Nephron (organoid): Measurements from ENCODE around the gene HOXA2.

Experiments
- H3K27ac Mint-ChIP-seq, 3 experiments: 2 replicates each; pipeline ENCODE4 v1.8.0; 2020; ENCODE audit warnings: mixed read lengths in 3 of 3, mild to moderate bottlenecking in 2 of 3, moderate library complexity in 1 of 3
- H3K27me3 Mint-ChIP-seq: 2 replicates; pipeline ENCODE4 v1.8.0; 2021; ENCODE audit warnings: low read depth, mild to moderate bottlenecking, moderate library complexity, mixed read lengths
- H3K36me3 Mint-ChIP-seq: 2 replicates; pipeline ENCODE4 v1.8.0; 2020; ENCODE audit warnings: low read depth, mixed read lengths
- H3K4me1 Mint-ChIP-seq: 2 replicates; pipeline ENCODE4 v1.8.0; 2020; ENCODE audit warnings: mixed read lengths
- H3K4me3 Mint-ChIP-seq, 3 experiments: 2 replicates each; pipeline ENCODE4 v1.8.0; 2020; ENCODE audit warnings: mild to moderate bottlenecking in 3 of 3, mixed read lengths in 3 of 3, moderate library complexity in 2 of 3
- H3K9me3 Mint-ChIP-seq: 2 replicates; pipeline ENCODE4 v1.8.0; 2020; ENCODE audit warnings: mixed read lengths
- TF ChIP-seq, protein P1 (sequence below), 3 experiments: fragments of 200-600 bp; sonication (generic); IDR thresholded peaks; one replicate each; pipeline ENCODE4 v1.5.0; 2021; ENCODE audit warnings: antibody characterized with exemption in 3 of 3; ENCODE audit not compliant: unreplicated experiment in 3 of 3

Gene HOXA2

GRCh38 chr7:27066148-27066547, 36.3 kb downstream of the HOXA2 start:
- TF ChIP-seq, protein P1, sequence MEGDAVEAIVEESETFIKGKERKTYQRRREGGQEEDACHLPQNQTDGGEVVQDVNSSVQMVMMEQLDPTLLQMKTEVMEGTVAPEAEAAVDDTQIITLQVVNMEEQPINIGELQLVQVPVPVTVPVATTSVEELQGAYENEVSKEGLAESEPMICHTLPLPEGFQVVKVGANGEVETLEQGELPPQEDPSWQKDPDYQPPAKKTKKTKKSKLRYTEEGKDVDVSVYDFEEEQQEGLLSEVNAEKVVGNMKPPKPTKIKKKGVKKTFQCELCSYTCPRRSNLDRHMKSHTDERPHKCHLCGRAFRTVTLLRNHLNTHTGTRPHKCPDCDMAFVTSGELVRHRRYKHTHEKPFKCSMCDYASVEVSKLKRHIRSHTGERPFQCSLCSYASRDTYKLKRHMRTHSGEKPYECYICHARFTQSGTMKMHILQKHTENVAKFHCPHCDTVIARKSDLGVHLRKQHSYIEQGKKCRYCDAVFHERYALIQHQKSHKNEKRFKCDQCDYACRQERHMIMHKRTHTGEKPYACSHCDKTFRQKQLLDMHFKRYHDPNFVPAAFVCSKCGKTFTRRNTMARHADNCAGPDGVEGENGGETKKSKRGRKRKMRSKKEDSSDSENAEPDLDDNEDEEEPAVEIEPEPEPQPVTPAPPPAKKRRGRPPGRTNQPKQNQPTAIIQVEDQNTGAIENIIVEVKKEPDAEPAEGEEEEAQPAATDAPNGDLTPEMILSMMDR (IDR thresholded peaks at IDR 0.05; ENCODE audit: unreplicated experiment in 3 of 3) = no peak
- Mint-ChIP-seq H3K4me3 (no peak overlapping the region), H3K9me3 (no peaks in the 10 kb centered on the region), H3K36me3 (no peaks in the 10 kb centered on the region), H3K27me3 (no peaks in the 10 kb centered on the region), H3K27ac (peak overlapping the region in 1 of 3 experiments; percentile 64), H3K4me1 (peaks cover 11% of the 10 kb centered on the region)

GRCh38 chr7:27065709-27066108, 36.8 kb downstream of the HOXA2 start:
- TF ChIP-seq, protein P1 (IDR thresholded peaks at IDR 0.05; ENCODE audit: unreplicated experiment in 3 of 3) = no peak
- no peaks in the 10 kb centered on the region for H3K27me3 Mint-ChIP-seq
- H3K36me3 Mint-ChIP-seq = no peaks in the 10 kb centered on the region
- no peaks in the 10 kb centered on the region for H3K9me3 Mint-ChIP-seq
- peaks cover 11% of the 10 kb centered on the region for H3K4me1 Mint-ChIP-seq
- H3K27ac Mint-ChIP-seq = peak overlapping the region in 1 of 3 experiments; percentile 64
- H3K4me3 Mint-ChIP-seq = no peak overlapping the region

DNA sequence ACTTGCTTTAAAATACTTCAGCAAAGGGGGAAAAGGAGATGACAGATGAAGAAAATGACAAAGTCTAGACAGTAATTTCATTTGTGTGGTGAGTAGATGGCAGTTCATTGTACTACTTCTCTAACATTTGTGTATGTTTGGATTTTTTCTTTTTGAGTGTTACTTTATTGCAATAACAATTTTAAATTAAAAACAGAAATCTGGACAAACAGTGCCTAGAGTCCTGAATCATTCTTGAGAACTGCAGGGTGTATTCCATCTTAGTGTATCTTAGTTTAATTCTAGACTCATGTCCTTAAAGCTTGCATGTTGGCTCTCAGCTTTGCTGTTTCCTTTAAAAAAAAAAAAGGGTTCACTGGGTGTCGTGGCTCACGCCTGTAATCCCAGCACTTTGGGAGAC, 37.8 kb downstream of the HOXA2 start:
- Mint-ChIP-seq H3K9me3 (peaks cover 2% of the 10 kb centered on the region), H3K27ac (peak overlapping the region; percentile 85 to 89 (median 87)), H3K4me1 (peaks cover 11% of the 10 kb centered on the region), H3K27me3 (no peaks in the 10 kb centered on the region), H3K4me3 (no peak overlapping the region), H3K36me3 (no peaks in the 10 kb centered on the region)
- TF ChIP-seq, protein P1 (IDR thresholded peaks at IDR 0.05; ENCODE audit: unreplicated experiment in 3 of 3) = no peak

DNA sequence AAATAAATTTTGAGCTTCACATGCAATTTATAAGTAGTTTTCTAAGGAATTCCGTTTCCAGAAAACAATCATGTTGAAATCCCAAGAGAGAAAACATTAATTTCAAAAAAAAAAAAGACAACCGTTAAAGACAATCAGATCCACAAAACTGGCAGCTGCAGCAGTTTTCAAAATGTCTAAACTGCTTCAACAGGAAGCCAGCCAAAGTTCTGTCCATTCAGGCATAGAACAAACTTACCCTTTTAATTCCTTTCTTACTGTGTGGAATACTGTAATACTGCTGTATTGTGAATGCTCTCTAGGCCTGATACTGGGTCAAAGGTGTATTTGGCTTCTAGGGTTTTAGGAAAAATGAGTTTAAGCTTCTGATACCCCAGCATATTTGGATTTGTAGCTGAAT, 38.3 kb downstream of the HOXA2 start:
- H3K9me3 Mint-ChIP-seq = peaks cover 2% of the 10 kb centered on the region
- TF ChIP-seq, protein P1 (IDR thresholded peaks at IDR 0.05; ENCODE audit: unreplicated experiment in 3 of 3) = no peak
- H3K27ac Mint-ChIP-seq = peak overlapping the region; percentile 85 to 89 (median 87)
- no peaks in the 10 kb centered on the region for H3K36me3 Mint-ChIP-seq
- H3K4me1 Mint-ChIP-seq = peaks cover 11% of the 10 kb centered on the region
- no peaks in the 10 kb centered on the region for H3K27me3 Mint-ChIP-seq
- no peak overlapping the region for H3K4me3 Mint-ChIP-seq

- TF ChIP-seq, protein P1 (IDR thresholded peaks at IDR 0.05; ENCODE audit: unreplicated experiment in 3 of 3) = no peak
- Mint-ChIP-seq H3K27me3 (no peaks in the 10 kb centered on the region), H3K9me3 (peaks cover 2% of the 10 kb centered on the region), H3K4me1 (peaks cover 11% of the 10 kb centered on the region), H3K36me3 (no peaks in the 10 kb centered on the region), H3K27ac (peak overlapping the region in 1 of 3 experiments; percentile 43), H3K4me3 (no peak overlapping the region)
These were observed 39.5 kb downstream of the HOXA2 start for GRCh38 chr7:27062946-27063345.

DNA sequence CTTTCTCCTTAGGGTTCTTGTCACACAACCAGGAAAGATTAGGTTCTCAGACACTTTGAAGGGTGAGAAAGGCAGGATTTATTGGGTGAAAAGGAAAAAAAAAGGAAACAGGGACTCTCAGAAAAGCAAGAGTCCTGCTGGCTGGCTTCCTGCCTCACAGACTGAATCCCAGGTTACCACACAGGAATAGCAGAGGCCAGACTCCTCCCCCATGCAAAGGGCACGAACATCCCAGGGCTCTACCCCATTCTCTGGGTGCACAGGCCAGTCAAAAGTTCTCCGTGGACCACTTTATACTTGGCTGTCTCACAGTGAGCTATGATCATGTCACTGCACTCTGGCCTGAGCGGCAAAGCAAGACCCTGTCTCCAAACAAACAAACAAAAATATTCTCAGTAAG, 49.3 kb downstream of the HOXA2 start:
- Mint-ChIP-seq H3K9me3 (no peaks in the 10 kb centered on the region), H3K4me1 (no peaks in the 10 kb centered on the region), H3K27ac (peak overlapping the region in 1 of 3 experiments; percentile 51), H3K4me3 (no peak overlapping the region), H3K36me3 (no peaks in the 10 kb centered on the region), H3K27me3 (no peaks in the 10 kb centered on the region)
- TF ChIP-seq, protein P1 (IDR thresholded peaks at IDR 0.05; ENCODE audit: unreplicated experiment in 3 of 3) = no peak
